OCI-LY1 (cell line): Measurements from ENCODE around the gene CFAP57.

Experiments used
- EZH2 ChIP-seq: fragments of 200-600 bp; sonication (generic), shearing (Covaris generic); IDR thresholded peaks from 2 replicates; pipeline ENCODE4 v1.8.0; 2017; ENCODE audit warnings: borderline replicate concordance, mixed run types, mild to moderate bottlenecking, antibody characterized with exemption, low read length, moderate library complexity, mixed read lengths
- TF ChIP-seq, protein P1 (sequence below): fragments of 200-600 bp; sonication (generic), shearing (Covaris generic); IDR thresholded peaks from 2 replicates; pipeline ENCODE4 v1.5.1; 2017; ENCODE audit warnings: mild to moderate bottlenecking, antibody characterized with exemption, low read length, moderate library complexity, mixed read lengths

DNA sequence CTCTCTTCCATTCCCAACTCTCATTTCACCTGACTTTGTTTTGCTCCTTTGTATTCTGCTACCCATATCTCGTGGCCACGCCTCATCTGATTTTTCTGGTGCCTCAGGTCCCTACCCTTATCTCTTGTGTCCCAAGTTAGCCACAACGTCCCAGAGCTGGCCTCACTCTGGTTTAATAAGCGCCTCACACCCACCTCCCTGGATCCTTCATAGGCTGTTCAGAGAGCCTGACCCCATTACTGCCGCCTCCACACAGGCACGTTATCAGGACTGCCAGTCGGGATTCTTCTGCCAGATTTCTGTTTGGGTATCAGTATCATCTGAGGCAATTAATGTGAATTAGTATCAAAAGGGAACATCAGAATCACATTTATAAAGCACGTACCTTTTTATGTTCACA, 62.9 kb downstream of the CFAP57 start:
- TF ChIP-seq, protein P1, sequence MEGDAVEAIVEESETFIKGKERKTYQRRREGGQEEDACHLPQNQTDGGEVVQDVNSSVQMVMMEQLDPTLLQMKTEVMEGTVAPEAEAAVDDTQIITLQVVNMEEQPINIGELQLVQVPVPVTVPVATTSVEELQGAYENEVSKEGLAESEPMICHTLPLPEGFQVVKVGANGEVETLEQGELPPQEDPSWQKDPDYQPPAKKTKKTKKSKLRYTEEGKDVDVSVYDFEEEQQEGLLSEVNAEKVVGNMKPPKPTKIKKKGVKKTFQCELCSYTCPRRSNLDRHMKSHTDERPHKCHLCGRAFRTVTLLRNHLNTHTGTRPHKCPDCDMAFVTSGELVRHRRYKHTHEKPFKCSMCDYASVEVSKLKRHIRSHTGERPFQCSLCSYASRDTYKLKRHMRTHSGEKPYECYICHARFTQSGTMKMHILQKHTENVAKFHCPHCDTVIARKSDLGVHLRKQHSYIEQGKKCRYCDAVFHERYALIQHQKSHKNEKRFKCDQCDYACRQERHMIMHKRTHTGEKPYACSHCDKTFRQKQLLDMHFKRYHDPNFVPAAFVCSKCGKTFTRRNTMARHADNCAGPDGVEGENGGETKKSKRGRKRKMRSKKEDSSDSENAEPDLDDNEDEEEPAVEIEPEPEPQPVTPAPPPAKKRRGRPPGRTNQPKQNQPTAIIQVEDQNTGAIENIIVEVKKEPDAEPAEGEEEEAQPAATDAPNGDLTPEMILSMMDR: no peak
- no peak for TF ChIP-seq EZH2
